Body of pancreas (tissue), 4 donors: ENCODE data around the gene KRTAP10-4.

Experiments used
- CTCF ChIP-seq, 7 experiments: fragments of 450-650 bp in 4 of 7; fragments of 200-600 bp in 3 of 7; sonication (generic) in 3 of 7; IDR thresholded peaks; one replicate each; pipeline ENCODE4 v1.5.1; 2016 to 2019; ENCODE audit warnings: antibody characterized with exemption in 7 of 7
- POLR2A ChIP-seq, 3 donors: fragments of 450-650 bp; IDR thresholded peaks; one replicate each; pipeline ENCODE4 v1.6.1; 2016; ENCODE audit warnings: antibody characterized with exemption in 3 of 3, mild to moderate bottlenecking in 2 of 3

GRCh38 chr21:44568261-44568660 is 5.3 kb upstream of the KRTAP10-4 start:
- TF ChIP-seq CTCF (IDR thresholded peaks at IDR 0.05) (no peak), POLR2A (IDR thresholded peaks at IDR 0.05) (no peak)
